ENCODE measurements around the gene PLK3. TPM values are rescaled to one million over a fixed set of nuclear protein-coding genes. Genes with fewer than 3 reads are reported as not detected.
"Not testable (repeated sequence)": the region's sequence is repeated elsewhere in the genome, so short reads cannot be mapped to it uniquely, and the experiment has no call there.

PLK3 gene
- total RNA-seq, 1 donor from 2014 or later: 5.4 TPM

- H3K27me3 ChIP-seq (ENCODE audit: low read depth): no peaks in the 10 kb centered on the region
- intact Hi-C loops (cut with micrococcal nuclease): no loop called here
- H3K9me3 ChIP-seq (replicated peaks): no peaks in the 10 kb centered on the region
- no peak for TF ChIP-seq CTCF (IDR thresholded peaks at IDR 0.05; ENCODE audit: borderline replicate concordance)
- H3K4me3 ChIP-seq: no peak overlapping the region
- H3K4me1 ChIP-seq: peaks cover 32% of the 10 kb centered on the region
- no peak overlapping the region for H3K27ac ChIP-seq (replicated peaks)
- DNase-seq: no peak
- H3K36me3 ChIP-seq: no peaks in the 10 kb centered on the region
Measured at GRCh38 chr1:44822131-44822701, 22.0 kb downstream of the PLK3 start.

GRCh38 chr1:44822981-44823451 is 22.8 kb downstream of the PLK3 start:
- DNase-seq: no peak
- intact Hi-C loops (cut with micrococcal nuclease): no loop called here
- peaks cover 32% of the 10 kb centered on the region for H3K4me1 ChIP-seq
- H3K4me3 ChIP-seq: no peak overlapping the region
- no peaks in the 10 kb centered on the region for H3K27me3 ChIP-seq (ENCODE audit: low read depth)
- no peak for TF ChIP-seq CTCF (IDR thresholded peaks at IDR 0.05; ENCODE audit: borderline replicate concordance)
- no peaks in the 10 kb centered on the region for H3K9me3 ChIP-seq (replicated peaks)
- H3K36me3 ChIP-seq: no peaks in the 10 kb centered on the region
- no peak overlapping the region for H3K27ac ChIP-seq (replicated peaks)

GRCh38 chr1:44824392-44824791 is 24.2 kb downstream of the PLK3 start:
- DNase-seq; H3K36me3 ChIP-seq; H3K4me3 ChIP-seq; intact Hi-C loops (cut with micrococcal nuclease); H3K27me3 ChIP-seq (ENCODE audit: low read depth); H3K9me3 ChIP-seq (replicated peaks); H3K27ac ChIP-seq (replicated peaks): not testable (repeated sequence)
- peaks cover 25% of the 10 kb centered on the region for H3K4me1 ChIP-seq

GRCh38 chr1:44826375-44827196 is 26.4 kb downstream of the PLK3 start:
- Histone ChIP-seq H3K27ac (replicated peaks) (peak overlapping the region; percentile 59), H3K4me1 (peaks cover 7% of the 10 kb centered on the region), H3K9me3 (replicated peaks) (no peaks in the 10 kb centered on the region), H3K4me3 (peak overlapping the region; percentile 36), H3K36me3 (no peaks in the 10 kb centered on the region), H3K27me3 (ENCODE audit: low read depth) (no peaks in the 10 kb centered on the region)
- intact Hi-C loops (cut with micrococcal nuclease): no loop called here
- DNase-seq: peak; percentile 75
- TF ChIP-seq CTCF (IDR thresholded peaks at IDR 0.05; ENCODE audit: borderline replicate concordance): no peak

- H3K36me3 ChIP-seq: no peaks in the 10 kb centered on the region
- intact Hi-C loops (cut with micrococcal nuclease): no loop called here
- H3K4me1 ChIP-seq: peaks cover 7% of the 10 kb centered on the region
- H3K9me3 ChIP-seq (replicated peaks): no peaks in the 10 kb centered on the region
- no peak overlapping the region for H3K4me3 ChIP-seq
- peak overlapping the region; percentile 59 for H3K27ac ChIP-seq (replicated peaks)
- DNase-seq: no peak
- no peaks in the 10 kb centered on the region for H3K27me3 ChIP-seq (ENCODE audit: low read depth)
- no peak for TF ChIP-seq CTCF (IDR thresholded peaks at IDR 0.05; ENCODE audit: borderline replicate concordance)
Measured at GRCh38 chr1:44827197-44828002, 27.2 kb downstream of the PLK3 start.
